HG03558 (cell line): ENCODE measurements around the gene CDC25A.

ENCODE experiments used
- ATAC-seq: cut with Tn5 transposase; IDR thresholded peaks from one replicate; pipeline ENCODE4 v1.9.1; 2021; ENCODE audit warnings: moderate number of reproducible peaks; ENCODE audit not compliant: unreplicated experiment; ENCODE audit errors: extremely low read depth

The CDC25A gene

DNA sequence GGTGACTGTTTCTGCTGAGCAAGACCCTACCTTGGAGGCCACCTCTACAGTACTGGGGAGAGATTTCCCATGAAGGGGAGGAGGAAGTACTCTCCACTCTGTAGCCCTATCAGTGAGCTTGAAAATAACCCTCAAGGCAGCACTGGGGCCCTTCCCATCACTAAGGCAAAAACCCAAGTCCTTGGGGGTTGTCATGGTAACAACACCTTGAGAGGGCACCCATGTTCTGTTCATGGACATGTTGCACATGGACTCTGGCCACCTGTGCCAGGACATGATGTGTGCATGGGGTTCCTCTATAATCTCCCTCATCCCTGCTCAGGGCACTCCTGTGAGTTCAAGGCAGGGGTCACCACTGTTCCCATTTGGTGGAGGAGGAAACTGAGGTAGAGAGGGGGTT lies 10.9 kb upstream of the CDC25A start:
- ATAC-seq, result no peak

DNA sequence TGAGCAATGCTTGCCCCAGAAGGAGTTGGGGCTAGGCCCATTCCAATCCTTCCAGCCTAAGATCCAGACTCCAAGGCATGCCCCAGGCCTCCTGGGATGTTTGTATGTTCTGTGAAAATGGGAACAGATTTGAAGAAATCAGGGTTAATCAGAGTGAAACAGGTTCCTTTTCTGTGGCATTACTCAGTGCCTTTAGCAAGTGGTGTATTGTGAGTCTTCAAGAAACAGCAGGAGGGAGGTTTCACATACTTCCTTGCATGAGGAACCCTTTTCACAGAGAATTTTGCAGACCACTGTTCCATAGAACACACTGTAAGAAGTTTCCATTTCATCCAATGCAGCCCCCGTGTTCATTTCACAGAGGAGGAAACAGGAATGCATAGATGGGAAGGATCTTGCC lies 8.4 kb upstream of the CDC25A start:
- ATAC-seq, result no peak

DNA sequence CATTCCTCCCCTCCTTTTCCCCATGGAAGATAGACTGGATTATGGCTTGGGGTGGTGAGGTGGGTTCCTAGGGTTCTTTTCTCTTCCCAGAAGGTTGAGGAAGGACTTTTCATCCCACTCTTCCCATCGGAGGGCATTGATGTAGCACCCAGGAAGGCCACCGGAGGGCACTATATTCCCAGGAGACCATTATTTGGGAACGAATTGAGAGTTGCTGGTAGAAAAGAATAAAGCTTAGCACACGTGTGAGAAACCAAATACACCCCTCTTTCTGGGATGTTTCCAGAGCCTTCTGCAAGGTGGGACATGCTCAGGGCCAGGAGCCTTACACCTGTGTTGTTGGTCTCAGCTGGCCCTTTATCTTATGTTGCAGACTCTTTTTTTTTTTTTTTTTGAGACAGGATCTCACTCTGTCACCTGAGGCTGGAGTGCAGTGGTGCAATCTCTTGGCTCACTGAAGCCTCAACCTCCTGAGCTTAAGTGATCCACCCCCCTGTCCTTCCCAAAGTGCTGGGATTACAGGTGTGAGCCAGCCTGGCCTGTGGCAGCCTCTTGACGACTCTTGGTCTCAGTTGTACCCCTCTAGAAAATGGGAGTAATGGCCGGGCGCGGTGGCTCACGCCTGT lies 6.3 kb upstream of the CDC25A start:
- ATAC-seq, result no peak

DNA sequence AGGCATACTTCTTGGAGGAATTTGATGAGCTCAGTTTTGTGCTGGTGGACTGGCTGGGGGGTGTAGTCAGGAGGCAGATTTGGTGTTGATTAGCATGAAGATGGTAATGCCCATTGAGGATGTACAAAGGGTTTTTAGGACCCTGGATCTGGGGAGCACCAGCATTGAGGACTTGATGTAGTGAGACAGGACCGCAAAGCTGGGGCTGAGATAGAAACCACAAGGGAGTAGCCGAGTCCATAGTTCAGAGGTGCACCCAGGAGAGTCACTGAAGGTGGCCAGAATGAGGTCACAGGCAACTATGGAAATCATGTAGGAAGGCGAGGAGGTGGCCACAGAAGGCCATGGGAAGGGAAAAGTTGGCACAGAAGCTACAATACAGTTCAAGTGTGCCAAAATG lies 2.7 kb upstream of the CDC25A start:
- ATAC-seq, result no peak

DNA sequence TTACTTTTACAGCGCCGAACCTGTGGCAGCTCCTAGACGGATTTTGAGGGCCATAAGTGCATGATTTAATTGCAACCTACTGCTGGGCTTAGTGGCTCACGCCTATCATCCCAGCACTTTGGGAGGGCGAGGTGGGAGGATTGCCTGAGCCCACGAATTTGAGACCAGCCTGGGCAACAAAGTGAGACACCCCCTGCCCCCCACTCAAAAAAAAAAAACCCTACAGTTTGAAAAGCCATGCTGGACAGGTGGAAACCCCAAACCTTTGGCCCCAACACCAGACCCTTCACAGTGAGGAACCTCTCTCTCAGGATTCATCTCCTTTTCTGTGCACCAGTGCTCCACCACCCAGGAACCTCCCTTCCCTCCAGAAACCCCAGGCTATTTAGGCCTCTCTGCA lies 1.1 kb upstream of the CDC25A start:
- ATAC-seq, result no peak

DNA sequence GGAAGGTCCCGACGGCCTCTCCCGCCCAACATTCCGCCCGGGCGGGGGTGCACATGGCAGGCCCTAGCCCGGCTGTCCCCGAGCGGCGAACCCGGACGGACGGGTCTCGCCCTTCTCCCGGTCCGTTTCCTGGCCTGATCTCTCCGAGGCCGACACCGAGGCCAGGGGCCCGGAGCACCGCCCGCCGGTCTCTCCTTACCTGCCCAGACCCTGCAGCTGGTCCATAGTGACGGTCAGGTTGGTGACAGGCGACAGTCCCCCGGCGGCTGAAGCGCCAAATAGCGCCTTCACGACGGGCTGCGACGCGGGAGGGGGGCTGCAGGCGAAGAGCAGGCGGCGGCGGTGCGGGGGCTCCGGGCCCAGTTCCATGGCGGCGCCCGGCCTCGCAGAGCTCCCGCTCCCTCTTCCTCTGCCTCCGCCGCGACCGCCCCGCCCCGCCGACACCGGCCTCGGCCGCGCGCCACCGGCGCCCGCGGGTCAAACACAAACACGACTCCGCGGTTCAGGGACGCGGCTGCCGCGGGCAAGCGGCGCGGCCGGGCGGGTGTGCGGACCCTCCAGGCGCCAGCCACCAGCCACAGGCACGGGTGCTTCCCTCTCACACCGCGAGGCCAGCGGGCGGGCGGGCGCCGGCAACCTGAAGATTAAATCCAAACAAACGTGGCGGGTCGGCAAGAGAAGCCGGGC lies 495 bp downstream of the CDC25A start:
- ATAC-seq, result peak; percentile 11

DNA sequence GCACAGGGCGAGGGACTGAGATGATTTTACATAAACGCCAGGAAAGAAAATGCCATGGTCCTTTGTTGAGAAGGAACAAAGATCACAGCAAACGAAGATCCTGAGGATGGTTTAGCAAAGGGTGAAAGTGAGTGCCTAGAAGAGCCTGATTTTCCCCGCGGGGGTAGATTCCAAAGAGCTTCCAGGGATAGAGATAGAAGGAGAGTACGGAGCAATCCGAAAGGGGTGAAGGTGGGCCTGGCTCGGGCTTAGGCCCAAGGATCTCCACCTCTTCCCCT lies 977 bp downstream of the CDC25A start:
- no peak for ATAC-seq

DNA sequence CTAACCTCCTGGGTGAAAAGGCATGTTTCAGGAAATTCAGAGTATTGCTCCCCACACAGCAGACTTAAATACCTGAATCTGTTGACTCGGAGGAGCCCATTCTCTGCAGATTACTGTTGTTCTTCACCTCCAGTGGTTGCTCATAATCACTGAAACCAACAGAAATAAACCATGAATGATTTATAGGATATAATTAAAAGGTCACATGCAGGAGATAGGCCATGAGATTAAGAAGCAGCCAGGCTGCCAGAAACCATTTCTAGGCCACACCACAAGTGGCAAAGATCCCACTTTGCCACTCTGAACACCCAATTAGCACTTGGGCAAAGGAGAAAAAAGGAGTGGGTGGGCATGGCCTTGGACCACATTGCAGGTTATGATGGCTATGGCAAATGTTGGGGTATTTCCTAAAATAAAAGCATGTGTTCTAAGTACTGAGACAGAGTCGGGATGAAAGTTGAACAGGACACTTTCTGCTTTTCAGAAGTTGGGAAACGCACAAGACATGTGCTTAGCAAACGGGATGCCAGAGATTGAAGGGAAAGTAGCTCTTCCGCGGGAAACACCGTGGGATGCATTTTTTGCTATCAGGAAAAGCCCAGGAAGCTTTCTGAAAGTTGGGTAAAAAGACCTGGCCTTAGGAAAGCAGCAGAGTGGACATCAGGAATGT lies 1.5 kb downstream of the CDC25A start:
- ATAC-seq, result no peak

DNA sequence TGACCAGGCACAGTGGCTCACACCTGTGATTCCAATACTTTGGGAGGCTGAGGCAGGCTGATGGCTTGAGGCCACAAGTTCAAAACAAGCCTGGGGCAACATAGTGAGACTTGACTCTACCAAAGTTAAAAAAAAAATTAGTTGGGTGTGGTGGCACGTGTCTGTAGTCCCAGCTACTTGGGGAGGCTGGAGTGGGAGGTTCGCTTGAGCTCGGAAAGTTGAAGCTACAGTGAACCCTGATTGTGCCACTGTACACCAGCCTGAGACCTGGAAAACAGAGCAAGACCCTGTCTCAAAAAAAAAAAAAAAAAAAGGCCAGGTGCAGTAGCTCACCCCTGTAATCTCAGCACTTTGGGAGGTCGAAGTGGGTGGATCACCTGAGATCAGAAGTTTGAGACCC lies 3.1 kb downstream of the CDC25A start:
- no peak for ATAC-seq

DNA sequence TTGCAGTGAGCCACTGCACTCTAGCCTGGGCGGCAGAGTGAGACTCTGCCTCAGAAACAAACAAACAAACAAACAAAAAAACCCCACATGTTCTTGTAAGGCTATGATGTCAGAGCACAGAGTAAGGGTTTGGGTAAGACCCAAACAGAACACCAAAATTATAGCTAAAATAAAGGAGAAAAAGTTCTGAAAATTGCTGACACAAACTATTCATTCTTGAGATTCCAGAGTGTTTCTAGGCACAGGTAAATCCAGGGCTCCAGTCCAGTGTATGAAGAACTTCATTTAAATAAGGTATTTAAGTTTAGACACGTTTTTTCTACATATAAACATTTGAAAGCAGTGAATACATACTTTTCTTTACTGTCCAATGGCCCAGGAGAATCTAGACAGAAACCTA lies 3.9 kb downstream of the CDC25A start:
- ATAC-seq, result no peak

DNA sequence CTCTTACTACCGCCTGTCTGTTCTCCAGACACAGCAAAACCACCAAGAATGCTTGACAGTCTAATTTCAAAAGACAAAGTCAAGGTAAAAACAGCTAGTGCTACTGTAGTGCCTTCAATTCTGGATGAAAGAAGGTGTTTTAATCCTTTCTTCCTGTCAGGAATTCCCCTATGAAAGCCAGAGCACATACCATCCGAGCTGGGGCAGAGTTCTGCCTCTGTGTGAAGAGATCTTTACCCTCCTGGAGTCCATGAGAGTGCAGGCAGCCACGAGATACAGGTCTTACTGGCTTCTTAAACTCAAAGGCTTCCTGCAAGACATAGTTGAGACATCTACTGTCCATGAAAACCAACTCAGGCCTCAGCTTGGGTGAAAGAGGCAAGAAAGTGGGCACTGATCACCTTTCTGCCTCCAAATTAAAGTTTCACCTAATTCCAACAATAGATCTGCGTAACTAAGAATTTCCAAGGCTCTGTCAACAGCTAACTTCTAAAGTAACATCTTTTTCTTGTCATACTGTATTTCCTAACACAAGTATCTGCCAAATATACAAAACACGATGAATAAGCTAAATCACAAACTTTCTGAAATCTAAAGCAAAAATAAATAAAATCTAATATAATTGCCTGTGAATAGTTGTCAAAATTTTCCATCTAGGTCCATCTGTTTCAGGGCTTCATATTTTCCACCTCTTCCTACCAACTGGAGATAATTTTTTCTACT lies 7.5 kb downstream of the CDC25A start:
- no peak for ATAC-seq

DNA sequence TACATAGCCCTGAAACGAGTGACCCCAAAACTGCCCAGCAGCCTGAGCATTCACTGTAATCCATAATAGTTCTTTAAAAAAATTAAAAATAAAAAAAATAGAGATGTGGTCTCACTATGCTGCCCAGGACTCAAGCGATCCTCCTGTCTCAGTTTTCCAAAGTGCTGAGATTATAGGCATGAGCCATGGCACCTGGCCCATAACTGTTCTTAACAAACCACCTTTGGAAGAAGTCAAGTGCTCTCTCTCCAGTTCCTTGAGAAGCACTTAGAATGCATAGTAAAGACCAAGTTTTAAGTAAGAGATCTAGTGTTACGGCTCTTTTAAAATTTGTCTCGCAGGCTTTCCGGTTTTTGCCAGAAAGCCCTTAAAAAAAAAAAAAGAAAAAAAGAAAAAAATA lies 8.2 kb downstream of the CDC25A start:
- no peak for ATAC-seq

DNA sequence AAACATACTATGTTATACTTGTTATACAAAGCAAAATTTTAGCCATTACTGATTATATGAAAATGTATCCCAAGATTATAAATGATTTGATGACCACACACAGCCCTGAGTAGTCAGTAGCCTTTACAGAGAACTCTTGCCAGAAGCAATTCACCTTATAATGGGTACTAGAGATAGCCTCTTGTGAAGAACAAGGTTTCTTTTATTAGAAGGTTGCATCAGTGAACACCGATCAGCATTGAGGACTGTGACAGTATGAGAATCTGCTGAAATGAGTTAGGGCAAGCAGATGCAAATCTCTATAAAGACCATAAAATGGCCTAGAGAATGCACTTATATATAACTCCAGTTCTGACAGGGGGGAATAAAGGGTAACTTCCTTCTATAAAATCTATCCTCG lies 10.1 kb downstream of the CDC25A start:
- ATAC-seq, result no peak

DNA sequence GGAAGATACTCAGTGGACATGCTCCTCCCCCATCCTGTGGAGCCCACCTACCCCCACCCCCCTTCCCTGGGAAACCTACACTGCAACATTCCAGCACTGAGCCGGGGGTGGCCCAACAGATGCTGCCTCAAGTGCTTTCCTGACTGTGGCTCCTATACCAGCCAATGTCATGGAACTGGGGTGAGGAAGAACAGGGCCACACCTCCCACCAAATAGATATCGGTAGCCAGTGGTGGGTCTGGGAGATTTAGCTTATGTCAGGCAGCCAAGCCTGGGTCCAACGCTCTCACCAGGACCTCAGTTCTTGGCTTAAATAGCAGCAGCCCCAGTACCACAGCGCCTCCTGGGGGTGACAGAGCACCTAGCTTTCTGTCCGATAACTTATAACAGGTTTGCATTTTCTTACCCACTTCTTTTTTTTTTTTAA lies 30.3 kb downstream of the CDC25A start:
- ATAC-seq, result no peak

DNA sequence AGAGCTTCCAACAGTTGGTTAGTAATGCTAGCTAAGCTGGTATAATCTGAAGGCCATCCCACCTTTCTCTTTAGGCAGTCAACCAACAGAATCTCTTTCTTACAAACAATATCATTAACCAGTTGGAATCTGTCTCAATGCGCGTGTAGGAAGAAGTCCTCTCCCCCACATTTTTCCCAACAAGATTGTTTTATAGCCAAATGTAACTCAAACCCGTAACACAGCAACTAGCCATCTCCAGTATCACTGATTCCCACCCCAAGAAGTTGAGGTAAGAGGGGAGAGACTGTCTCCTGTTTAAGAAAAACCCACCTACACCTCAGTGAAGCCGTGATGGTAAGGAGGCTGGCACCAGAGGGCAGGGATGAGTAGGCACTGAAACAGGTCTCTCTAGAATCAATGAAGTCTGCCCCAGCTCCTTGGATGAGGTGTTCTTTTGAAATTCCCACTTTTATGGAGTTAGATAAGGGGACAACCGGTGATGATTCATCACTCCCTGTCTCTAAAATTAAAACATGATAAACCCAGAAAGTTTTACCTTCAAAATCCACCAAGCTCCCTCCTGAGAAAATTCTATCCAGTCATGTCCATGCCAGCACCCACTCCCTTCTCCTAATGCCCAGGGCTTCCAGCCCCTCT lies 30.9 kb downstream of the CDC25A start:
- ATAC-seq, result no peak

DNA sequence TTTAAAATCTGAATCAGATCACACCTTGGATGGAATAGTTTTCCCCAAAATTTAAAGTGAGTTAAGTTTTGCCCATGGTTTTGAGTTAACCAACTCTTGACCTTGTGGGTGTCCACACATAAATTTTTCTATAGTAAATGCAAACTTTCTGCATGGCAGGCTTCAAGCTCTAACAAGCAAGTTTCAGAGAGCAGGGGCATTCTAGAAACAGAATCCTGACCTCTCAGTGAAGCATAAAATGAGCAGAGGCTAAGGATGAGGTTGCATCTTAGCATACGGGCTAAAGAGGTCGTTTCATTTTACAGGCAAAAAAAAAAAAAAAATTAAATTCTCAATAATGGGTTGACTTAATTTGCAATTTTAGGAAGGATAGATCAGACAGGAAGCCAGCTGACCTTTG lies 32.1 kb downstream of the CDC25A start:
- ATAC-seq, result no peak

DNA sequence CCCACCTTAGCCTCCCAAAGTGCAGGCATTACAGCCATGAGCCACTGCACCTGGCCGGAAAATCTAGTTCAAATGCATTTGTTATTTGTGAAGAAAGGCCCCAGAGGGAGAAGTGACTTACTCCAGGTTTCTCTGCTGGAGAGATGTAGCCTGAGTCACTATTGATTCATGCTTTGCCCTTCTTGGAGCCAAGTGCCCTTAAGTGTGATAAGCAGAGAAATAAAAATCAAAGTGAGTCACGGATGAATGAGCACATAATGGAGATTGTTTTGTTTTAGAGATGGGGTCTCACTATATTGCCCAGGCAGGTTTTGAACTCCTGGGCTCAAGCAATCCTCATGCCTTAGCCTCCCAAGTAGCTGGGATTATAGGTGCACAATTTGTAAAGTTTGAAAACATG lies 33.1 kb downstream of the CDC25A start:
- ATAC-seq, result no peak

DNA sequence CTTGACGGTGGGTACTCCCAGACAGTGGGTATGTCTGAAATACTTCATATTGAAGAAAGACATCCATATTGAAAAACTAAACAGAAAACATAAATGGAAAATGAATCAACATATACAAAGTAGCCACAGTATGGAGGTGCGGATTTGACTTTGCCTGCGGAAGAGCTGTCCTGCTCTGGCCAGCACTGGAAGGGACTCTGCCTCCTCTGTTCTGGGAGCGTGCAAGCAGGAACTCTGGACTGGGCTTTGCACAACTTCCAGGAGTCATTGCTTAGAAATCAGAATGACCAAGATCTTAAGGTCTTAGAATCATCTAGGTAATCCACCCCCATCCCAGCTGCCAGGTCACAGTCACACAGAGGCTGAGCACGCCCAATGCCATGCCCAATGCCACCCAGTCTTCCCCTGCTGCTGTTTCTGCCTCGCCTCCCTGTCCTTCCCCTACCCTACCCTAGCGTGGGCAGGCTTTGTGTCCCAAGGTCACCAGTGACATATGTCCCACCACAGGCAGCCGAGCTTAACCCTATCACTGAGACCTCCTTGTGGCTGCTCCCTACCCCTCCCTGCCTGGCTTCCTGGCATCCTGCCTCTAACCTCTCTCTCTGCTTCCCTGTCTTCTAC lies 36.3 kb downstream of the CDC25A start:
- no peak for ATAC-seq

DNA sequence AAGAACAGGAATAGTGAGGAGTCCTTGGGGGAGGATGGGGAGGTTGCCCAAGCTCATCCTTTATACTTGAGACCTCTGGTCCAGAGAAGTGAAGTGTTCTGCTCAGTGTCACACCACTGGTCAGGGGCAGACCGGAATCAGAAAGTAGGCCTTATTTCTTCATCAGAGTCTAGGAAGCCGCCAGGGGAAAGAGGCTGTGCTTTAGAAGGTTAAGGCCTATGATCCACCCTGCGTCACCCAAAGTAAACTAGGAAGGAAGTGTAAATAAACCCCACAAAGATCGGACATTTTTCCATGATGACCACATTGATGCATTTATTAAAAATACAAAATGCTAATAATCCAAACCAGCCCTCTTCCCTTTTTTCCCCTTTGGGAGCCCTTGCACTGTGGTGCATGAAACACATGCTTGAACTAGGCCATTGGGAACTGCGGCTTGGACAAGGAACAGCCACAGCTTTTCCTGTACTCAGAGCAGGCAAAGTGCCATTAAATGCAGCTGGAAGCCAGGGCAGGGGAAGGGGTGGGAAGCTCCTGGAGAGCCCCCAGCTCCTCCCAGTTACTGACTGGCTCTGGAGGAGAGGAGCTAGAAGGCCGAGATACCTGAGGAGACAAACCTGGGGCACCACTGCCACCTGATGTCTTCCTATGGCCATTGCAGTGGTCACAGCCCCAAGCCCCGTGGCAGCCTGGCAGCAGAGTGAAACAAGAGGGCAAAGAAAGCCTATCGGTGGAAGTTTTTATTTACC lies 37.0 kb downstream of the CDC25A start:
- no peak for ATAC-seq

DNA sequence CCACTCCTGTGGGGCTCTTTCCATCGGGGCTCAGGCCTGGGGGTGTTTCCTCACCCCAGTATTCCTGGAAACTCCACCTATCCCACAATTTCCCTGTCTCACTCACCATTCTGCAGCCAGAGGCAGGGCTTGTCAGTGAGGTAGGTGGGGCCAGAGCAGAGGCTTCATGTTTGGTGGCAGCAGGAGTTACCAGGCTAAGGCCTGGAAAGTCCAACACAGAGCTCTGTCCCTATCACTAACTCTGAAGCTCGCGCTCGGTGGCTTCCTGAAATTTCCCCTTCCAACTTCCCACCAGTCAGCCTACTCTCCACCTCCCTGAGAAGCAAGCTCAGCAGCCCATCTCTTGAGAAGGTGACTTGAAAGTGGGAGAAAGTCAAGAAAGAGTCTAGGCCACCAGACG lies 44.2 kb downstream of the CDC25A start:
- ATAC-seq, result no peak
